NCI-H526 treated with DMSO at 0.1 percent for 48 hours (cell line): ENCODE measurements around the gene GPATCH1.
A peak's percentile ranks its signal among the peaks of the same experiment; 100 is the strongest.
"Not testable (repeated sequence)": the region's sequence is repeated elsewhere in the genome, so short reads cannot be mapped to it uniquely, and the experiment has no call there.

Experiments used
- DNase-seq: peaks from one replicate; lab custom pipeline; 2025; lab: John Stamatoyannopoulos, UW

GPATCH1 gene

GRCh38 chr19:33118643-33119042 lies 37.7 kb downstream of the GPATCH1 start:
- DNase-seq = no peak

GRCh38 chr19:33124207-33125098 lies 43.5 kb downstream of the GPATCH1 start:
- no peak for DNase-seq

GRCh38 chr19:33125929-33126388 lies 45.0 kb downstream of the GPATCH1 start:
- DNase-seq = peak; percentile 48

GRCh38 chr19:33126712-33127111 lies 45.7 kb downstream of the GPATCH1 start:
- DNase-seq = not testable (repeated sequence)

GRCh38 chr19:33129901-33130300 lies 48.9 kb downstream of the GPATCH1 start:
- DNase-seq = no peak

- DNase-seq = no peak
These were observed 49.5 kb downstream of the GPATCH1 start for GRCh38 chr19:33130433-33130832.

GRCh38 chr19:33132021-33132420 lies 51.0 kb downstream of the GPATCH1 start, which contains the start of gene WDR88:
Gene WDR88 (plus strand): TSS chr19:33132114. CDS start chr19:33132170, 56 bp downstream.
- DNase-seq = no peak

- no peak for DNase-seq
These were observed 51.4 kb downstream of the GPATCH1 start for GRCh38 chr19:33132425-33132824.

- no peak for DNase-seq
These were observed 52.6 kb downstream of the GPATCH1 start for GRCh38 chr19:33133438-33134031.

GRCh38 chr19:33134571-33135041 lies 53.6 kb downstream of the GPATCH1 start:
- DNase-seq = no peak

GRCh38 chr19:33139165-33139564 lies 58.2 kb downstream of the GPATCH1 start:
- DNase-seq = no peak

GRCh38 chr19:33143897-33144405 lies 63.0 kb downstream of the GPATCH1 start:
- DNase-seq = peak; percentile 66

- DNase-seq = no peak
These were observed 65.2 kb downstream of the GPATCH1 start for GRCh38 chr19:33146209-33146608.

- no peak for DNase-seq
These were observed 66.6 kb downstream of the GPATCH1 start for GRCh38 chr19:33147538-33147937.

- DNase-seq = no peak
These were observed 70.0 kb downstream of the GPATCH1 start for GRCh38 chr19:33150852-33151518.

GRCh38 chr19:33152176-33152575 lies 71.2 kb downstream of the GPATCH1 start:
- DNase-seq = no peak

- not testable (repeated sequence) for DNase-seq
These were observed 71.6 kb downstream of the GPATCH1 start for GRCh38 chr19:33152625-33153024.

GRCh38 chr19:33154313-33154712 lies 73.3 kb downstream of the GPATCH1 start:
- DNase-seq = not testable (repeated sequence)

- DNase-seq = no peak
These were observed 75.4 kb downstream of the GPATCH1 start for GRCh38 chr19:33156334-33156733.

GRCh38 chr19:33157906-33158305 lies 76.9 kb downstream of the GPATCH1 start:
- DNase-seq = no peak

GRCh38 chr19:33158365-33158764 lies 77.4 kb downstream of the GPATCH1 start:
- DNase-seq = no peak

- no peak for DNase-seq
These were observed 78.2 kb downstream of the GPATCH1 start for GRCh38 chr19:33159149-33159548.
